ENCODE data around the gene SLC30A7.
"Not testable (repeated sequence)": the region's sequence is repeated elsewhere in the genome, so short reads cannot be mapped to it uniquely, and the experiment has no call there.

Gene SLC30A7

GRCh38 chr1:100936194-100936967 lies 40.5 kb downstream of the SLC30A7 start:
- DNase-seq (ENCODE audit: low read depth, low spot score): no peak

DNA sequence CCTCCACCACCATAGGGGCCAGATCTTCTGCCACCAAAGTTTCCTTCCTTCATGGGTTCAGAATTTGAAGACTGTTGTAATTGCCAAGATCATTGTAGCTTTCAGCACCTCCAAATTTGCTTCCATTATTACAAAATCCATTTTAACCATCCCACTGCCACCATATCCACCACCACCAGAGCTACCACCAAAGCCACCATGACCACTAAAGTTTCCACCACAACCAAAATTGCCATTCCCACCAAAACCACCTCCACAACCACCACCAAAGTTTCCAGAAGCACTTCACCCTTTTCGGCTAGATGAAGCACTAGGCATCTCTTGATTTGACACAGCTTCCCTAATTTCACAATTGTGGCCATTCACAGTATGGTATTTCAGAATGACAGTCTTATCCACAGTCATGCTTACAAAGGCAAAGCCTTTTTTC lies 45.2 kb downstream of the SLC30A7 start:
- no peak for DNase-seq (ENCODE audit: low read depth, low spot score)

DNA sequence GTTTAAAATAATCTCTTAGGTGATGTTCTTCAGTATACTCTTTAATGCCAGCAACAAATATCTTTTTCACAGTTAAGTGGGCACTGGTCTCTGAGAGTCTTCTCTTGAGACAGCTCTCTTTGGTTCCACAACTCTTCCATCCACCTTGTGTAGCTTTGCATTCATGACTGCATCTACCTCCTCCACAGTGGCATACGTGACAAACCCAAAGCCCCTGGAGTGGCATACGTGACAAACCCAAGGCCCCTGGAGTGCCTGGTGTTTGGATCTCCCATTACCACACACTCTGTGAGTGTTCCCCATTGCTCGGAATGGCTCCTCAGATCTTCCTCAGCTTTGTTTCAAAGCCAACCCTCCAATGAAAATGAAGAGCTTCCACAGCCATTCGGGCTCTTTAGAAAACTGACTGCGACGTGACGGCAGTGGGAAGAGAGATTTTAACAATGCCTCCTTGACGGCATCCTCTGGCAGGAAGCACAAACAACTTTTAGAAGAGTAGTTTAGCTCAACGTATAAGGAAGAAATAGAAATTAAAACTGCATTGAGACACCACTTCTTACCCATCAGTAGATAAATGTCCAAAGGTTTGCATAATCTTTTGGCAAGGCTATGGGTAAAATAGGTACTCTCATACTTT lies 45.8 kb downstream of the SLC30A7 start:
- no peak for DNase-seq (ENCODE audit: low read depth, low spot score)

DNA sequence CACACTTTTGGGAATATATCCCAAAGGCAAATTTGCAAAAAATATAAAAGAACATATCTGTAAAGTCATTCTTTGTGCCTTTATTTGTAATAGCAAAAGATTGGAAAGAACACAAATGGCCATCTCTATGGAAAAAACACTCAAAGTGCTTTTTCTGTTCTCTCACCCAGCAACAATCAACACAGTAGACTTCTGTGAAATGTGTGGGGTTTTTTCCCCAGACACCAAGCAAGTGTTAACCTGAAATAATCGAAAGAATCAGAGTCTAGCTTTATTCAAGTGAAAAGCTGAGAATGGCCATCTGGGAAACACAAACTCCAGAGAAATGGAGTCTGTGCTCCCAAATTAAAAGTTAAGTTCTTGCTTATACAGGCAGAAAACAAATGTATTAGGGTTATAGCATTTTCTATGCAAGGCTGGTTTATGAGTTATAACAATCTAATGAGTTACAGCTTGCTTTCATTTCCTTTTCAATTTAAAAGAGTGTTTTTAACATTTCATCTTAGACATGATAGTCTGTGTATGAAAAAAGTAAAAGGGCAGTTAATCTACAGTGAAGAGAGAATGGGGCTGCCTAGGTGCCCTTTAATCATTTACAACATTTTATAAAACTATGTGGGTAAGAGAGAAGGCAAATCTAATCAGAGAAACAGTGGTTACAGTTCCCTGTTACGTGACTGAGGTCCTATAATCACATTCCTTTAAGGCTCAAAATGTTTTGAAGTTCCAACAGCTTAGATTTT lies 46.6 kb downstream of the SLC30A7 start:
- no peak for DNase-seq (ENCODE audit: low read depth, low spot score)

DNA sequence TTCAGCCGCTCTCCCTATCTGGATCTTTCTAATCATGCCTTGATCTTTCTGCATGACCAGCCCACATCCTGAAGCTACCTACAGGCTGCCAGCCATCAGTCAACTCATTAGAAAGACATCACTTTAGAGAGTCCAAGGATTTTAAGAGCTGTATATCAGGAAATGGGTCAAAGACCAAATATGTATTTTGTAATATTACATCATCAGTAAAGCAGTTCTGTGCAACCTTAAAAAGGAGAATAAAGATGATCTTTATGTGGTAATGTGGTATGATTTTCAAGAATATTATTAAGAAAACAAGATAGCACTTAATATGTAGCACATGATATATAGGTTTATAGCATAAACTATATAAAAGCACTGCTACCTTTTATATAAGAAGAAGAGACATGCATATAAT lies 47.6 kb downstream of the SLC30A7 start:
- no peak for DNase-seq (ENCODE audit: low read depth, low spot score)

DNA sequence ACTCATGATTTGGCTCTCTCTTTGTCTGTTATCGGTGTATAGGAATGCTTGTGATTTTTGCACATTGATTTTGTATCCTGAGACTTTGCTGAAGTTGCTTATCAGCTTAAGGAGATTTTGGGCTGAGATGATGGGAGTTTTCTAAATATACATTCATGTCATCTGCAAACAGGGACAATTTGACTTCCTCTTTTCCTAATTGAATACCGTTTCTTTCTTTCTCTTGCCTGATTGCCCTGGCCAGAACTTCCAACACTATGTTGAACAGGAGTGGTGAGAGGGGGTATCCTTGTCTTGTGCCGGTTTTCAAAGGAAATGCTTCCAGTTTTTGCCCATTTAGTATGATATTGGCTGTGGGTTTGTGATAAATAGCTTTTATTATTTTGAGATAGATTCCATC lies 50.2 kb downstream of the SLC30A7 start:
- DNase-seq (ENCODE audit: low read depth, low spot score): not testable (repeated sequence)

GRCh38 chr1:100947816-100948215 lies 51.9 kb downstream of the SLC30A7 start:
- not testable (repeated sequence) for DNase-seq (ENCODE audit: low read depth, low spot score)

DNA sequence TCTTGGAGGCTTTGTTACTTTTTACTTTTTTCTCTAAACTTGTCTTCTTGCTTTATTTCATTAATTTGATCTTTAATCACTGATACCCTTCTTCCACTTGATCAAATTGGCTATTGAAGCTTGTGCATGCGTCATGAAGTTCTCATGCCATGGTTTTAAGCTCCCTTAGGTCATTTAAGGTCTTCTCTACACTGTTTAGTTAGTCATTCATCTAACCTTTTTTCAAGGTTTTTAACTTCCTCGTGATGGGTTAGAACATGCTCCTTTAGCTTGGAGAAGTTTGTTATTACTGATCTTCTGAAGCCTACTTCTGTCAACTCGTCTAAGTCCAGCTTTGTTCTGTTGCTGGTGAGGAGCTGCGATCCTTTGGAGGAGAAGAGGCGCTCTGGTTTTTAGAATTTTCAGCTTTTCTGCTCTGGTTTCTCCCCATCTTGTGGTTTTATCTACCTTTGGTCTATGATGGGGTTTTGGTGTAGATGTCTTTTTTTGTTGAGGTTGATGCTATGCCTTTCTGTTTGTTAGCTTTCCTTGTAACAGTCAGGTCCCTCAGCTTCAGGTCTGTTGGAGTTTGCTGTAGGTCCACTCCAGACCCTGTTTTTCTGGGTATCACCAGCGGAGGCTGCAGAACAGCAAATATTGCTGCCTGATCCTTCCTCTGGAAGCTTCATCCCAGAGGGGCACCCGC lies 53.0 kb downstream of the SLC30A7 start:
- not testable (repeated sequence) for DNase-seq (ENCODE audit: low read depth, low spot score)

DNA sequence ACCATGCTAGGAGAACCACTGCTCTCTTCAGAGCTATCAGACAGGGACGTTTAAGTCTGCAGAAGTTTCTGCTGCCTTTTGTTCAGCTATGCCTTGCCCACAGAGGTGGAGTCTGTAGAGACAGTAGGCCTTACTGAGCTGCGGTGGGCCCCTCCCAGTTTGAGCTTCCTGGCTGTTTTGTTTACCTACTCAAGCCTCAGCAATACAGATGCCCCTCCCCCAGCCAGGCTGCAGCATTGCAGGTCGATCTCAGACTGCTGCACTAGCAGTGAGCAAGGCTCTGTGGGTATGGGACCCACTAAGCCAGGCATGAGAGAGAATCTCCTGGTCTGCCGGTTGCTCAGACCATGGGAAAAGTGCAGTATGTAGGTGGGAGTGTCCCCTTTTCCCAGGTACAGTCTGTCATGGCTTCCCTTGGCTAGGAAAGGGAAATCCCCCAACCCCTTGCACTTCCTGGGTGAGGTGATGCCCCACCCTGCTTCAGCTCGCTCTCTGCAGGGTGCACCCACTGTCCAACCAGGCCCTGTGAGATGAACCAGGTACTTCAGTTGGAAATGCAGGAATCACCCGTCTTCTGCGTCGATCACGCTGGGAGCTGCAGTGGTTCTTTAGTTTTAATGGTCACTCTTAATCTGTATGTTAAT lies 53.7 kb downstream of the SLC30A7 start:
- DNase-seq (ENCODE audit: low read depth, low spot score): peak; percentile 85

GRCh38 chr1:100950337-100950736 lies 54.4 kb downstream of the SLC30A7 start:
- no peak for DNase-seq (ENCODE audit: low read depth, low spot score)

GRCh38 chr1:100950781-100951180 lies 54.9 kb downstream of the SLC30A7 start:
- no peak for DNase-seq (ENCODE audit: low read depth, low spot score)

DNA sequence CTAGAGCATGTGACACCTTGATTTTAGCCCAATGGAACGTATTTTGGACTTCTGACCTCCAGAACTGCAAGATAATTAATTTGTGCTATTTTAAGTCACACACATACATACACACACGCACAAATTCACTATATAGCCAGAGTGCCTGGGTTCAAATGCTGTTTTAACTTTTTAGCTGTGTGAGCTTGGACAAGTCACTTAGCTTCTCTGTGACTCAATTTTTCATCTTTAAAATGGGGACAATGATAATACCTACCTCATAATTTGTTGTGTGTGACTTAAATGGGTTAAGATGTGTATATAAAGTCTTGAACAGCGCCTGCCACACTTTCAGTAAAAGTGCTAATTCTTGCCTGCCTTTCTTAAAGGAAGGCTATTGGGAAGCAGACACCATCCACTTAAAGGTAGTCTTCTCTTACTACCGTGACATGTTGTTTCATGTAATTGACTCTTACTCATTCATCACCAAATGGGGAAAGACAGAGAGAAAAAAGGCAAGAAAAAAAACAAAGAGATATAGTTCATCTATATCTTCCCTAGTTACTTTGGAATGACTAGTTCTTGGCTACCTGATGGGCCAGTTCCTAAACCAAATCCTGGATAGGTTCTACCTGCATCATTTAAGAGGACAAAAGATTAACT lies 56.3 kb downstream of the SLC30A7 start:
- DNase-seq (ENCODE audit: low read depth, low spot score): no peak

DNA sequence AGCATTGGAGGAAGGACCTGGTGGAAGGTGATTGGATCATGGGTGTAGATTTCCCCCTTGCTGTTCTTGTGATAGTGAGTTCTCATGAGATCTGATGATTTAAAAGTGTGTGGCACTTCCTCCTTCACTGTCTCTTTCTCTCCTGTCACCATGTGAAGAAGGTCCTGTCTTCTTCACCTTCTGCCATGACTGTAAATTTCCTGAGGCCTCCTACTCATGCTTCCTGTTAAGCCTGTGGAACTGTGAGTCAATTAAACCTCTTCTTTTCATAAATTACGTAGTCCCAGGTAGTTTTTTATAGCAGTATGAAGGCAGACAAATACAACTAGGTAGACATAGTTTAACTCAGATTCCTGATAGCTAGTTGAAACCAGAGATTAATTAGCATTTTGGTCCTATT lies 57.1 kb downstream of the SLC30A7 start:
- DNase-seq (ENCODE audit: low read depth, low spot score): not testable (repeated sequence)

DNA sequence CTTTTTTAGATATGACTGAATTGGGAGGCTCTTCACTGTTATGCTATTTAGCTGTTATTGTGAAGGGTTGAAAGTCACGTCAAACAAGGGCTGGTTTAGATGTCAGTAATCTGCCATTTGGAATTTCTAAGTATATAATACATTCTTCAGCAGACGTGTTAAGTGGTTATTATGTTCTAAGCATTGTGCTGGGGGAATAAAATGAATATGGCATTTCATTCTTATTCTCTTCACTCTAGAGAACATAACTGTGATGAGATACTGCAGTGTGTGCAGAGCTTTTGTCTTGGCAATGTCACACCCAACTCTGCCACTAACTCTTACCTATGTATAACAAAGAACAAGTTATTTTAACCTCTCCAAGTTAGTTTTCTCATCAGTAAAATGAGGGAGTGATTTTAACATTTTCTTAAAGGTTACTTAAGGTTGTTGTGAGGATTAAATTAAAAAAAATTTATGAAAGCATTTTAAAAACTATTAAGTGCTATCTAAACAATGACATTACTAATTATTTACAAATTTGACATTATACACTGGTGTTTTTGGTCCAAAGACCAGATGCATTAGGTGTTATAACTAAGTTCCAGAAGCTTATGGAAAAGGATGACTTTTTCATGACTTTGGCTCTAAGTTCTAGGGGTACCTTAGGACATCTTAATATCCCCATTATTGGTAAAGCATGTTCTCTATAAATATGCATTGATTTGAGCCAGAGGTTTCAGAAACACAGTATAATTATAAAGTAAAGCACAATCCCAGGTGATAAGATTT lies 58.3 kb downstream of the SLC30A7 start:
- DNase-seq (ENCODE audit: low read depth, low spot score): no peak

DNA sequence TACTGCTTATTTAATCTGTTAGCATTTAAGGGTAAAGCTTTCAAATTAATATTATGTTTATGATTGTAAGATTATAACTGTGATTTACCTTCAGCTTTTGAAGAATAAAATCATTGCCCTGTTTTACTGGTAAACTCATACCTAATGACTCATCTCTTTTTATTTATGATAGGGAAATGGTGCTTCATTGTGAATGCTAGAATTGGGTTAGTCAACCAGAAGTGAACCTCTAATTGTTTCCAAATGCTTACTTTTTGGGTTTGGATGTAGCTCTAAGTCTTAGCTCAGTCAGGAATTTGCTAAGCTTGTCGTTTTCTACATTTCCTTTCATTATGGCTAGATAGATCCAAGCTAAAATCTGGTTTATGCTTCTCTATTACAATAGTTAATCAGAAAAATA lies 59.4 kb downstream of the SLC30A7 start:
- DNase-seq (ENCODE audit: low read depth, low spot score): no peak

- no peak for DNase-seq (ENCODE audit: low read depth, low spot score)
Measured at GRCh38 chr1:100959502-100960060, 63.7 kb downstream of the SLC30A7 start.

DNA sequence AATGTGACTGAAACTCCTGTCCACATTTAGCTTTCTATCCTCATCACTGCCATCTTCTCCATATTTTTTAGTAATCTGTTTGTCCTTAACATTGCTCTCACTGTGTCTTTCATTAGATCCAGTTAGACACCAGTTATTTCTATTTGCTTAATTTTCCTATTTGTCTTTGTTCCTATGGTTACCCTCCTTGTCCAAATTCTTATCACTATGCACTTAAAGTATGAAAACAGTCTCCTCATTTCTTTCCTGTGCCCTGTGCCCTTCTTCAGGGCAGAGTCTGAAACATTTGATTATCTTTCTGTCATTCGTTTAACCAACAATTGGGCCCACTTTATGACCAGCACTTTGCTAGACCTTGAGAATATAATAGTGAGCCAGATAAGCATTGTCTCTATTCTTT lies 64.2 kb downstream of the SLC30A7 start:
- no peak for DNase-seq (ENCODE audit: low read depth, low spot score)

DNA sequence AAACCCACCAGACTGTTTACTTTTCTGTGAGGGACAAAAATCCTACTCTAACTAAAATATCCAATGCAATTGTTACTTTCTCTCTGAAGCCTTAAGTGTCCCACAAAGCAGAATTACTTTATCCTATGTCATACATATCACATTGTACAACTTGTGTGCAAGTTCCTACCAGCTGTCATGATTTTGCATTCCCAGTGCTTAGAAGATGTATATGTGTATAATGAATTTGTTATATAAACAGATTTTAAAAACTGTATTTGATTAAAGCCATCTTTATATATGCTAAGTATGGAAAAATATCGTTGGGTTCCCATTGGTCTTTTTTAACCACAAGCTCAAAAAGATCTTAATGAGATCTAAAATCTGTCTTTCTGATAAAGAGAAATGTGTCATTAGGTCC lies 72.7 kb downstream of the SLC30A7 start:
- no peak for DNase-seq (ENCODE audit: low read depth, low spot score)

GRCh38 chr1:100969327-100969726 lies 73.4 kb downstream of the SLC30A7 start:
- DNase-seq (ENCODE audit: low read depth, low spot score): no peak

DNA sequence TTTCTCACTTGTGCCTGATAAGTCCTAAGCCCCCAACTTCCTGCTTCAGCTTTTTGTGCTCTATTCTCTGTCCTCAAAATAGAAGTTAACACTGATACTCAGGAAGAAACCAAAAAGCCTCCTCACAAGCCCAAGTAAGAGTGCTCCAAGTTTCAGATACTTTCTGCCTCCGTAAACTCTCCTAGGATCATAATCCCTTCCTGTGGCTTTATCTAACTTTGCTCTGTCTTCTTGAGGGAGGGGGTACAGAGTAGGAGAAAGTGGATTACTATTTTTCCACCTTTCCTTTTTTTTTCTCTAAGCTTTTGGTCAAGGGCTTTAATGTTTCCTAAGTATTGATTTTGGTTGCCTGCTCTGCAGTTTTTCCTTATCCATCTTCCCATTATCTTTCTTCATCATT lies 75.1 kb downstream of the SLC30A7 start:
- DNase-seq (ENCODE audit: low read depth, low spot score): no peak
